ENCODE measurements around the gene GLT6D1. TPM values are rescaled to one million over a fixed set of nuclear protein-coding genes. Genes with fewer than 3 reads are reported as not detected.

The GLT6D1 gene
- total and polyA plus RNA-seq, 2 of the 13 experiments (the other 11 are each of a cell fraction or from before 2014, with no cell fraction given), result not detected

DNA sequence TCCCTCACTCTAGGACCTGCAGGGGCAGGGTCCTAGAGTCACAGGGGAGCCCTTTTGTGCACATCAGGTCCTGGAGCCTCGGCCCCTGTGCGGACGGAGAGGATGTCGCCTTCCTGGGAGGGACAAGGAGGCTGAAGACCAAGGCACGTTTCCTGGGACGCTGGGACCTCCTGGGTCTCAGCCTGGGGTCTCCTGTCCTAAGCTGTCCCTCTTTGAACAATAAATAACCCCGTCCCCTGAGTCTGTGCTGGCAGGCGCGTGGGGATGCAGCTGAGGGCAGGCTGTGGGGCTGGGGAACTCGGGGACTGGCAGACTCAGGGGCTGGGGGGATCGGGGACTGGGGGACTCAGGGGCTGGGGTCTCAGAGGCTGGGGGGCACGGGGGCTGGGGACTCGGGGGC, 46.7 kb downstream of the GLT6D1 start (continued):
- TF ChIP-seq, protein P1, sequence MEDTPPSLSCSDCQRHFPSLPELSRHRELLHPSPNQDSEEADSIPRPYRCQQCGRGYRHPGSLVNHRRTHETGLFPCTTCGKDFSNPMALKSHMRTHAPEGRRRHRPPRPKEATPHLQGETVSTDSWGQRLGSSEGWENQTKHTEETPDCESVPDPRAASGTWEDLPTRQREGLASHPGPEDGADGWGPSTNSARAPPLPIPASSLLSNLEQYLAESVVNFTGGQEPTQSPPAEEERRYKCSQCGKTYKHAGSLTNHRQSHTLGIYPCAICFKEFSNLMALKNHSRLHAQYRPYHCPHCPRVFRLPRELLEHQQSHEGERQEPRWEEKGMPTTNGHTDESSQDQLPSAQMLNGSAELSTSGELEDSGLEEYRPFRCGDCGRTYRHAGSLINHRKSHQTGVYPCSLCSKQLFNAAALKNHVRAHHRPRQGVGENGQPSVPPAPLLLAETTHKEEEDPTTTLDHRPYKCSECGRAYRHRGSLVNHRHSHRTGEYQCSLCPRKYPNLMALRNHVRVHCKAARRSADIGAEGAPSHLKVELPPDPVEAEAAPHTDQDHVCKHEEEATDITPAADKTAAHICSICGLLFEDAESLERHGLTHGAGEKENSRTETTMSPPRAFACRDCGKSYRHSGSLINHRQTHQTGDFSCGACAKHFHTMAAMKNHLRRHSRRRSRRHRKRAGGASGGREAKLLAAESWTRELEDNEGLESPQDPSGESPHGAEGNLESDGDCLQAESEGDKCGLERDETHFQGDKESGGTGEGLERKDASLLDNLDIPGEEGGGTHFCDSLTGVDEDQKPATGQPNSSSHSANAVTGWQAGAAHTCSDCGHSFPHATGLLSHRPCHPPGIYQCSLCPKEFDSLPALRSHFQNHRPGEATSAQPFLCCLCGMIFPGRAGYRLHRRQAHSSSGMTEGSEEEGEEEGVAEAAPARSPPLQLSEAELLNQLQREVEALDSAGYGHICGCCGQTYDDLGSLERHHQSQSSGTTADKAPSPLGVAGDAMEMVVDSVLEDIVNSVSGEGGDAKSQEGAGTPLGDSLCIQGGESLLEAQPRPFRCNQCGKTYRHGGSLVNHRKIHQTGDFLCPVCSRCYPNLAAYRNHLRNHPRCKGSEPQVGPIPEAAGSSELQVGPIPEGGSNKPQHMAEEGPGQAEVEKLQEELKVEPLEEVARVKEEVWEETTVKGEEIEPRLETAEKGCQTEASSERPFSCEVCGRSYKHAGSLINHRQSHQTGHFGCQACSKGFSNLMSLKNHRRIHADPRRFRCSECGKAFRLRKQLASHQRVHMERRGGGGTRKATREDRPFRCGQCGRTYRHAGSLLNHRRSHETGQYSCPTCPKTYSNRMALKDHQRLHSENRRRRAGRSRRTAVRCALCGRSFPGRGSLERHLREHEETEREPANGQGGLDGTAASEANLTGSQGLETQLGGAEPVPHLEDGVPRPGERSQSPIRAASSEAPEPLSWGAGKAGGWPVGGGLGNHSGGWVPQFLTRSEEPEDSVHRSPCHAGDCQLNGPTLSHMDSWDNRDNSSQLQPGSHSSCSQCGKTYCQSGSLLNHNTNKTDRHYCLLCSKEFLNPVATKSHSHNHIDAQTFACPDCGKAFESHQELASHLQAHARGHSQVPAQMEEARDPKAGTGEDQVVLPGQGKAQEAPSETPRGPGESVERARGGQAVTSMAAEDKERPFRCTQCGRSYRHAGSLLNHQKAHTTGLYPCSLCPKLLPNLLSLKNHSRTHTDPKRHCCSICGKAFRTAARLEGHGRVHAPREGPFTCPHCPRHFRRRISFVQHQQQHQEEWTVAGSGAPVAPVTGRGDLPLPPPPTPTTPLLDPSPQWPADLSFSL (CRISPR knock-in tag; IDR thresholded peaks at IDR 0.05), result no peak
- no peak for TF ChIP-seq ISX (CRISPR knock-in tag; conservative IDR thresholded peaks at IDR 0.05)
- TF ChIP-seq MIER2 (CRISPR knock-in tag; IDR thresholded peaks at IDR 0.05), result no peak
- TF ChIP-seq, protein P2, sequence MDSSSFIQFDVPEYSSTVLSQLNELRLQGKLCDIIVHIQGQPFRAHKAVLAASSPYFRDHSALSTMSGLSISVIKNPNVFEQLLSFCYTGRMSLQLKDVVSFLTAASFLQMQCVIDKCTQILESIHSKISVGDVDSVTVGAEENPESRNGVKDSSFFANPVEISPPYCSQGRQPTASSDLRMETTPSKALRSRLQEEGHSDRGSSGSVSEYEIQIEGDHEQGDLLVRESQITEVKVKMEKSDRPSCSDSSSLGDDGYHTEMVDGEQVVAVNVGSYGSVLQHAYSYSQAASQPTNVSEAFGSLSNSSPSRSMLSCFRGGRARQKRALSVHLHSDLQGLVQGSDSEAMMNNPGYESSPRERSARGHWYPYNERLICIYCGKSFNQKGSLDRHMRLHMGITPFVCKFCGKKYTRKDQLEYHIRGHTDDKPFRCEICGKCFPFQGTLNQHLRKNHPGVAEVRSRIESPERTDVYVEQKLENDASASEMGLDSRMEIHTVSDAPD (CRISPR knock-in tag; IDR thresholded peaks at IDR 0.05), result no peak

DNA sequence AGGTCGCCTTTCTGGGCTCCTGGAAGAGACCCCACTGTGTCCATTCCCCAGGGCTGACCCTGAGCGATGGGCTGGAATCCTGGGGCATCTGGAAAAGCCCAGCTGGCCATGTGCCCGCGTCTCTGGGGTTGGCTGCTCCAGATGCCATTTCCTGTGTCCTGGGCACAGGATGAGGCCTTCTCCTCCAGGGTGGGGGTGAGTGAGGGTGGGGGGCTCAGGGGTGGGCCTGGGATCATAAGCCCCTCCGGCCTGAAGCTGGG, 47.1 kb downstream of the GLT6D1 start:
- whole genome bisulfite sequencing (ENCODE audit: low lambda C conversion rate), result no CpG with 5 or more reads among the region's 5 CpGs
- Histone ChIP-seq H3K27ac (ENCODE audit: extremely low read length, insufficient read depth, low read length) (no peak overlapping the region), H3K27me3 (ENCODE audit: control insufficient read depth in 1 of 2, insufficient read depth in 2 of 2, low read length in 2 of 2) (peaks cover 4 to 17% of the 10 kb centered on the region in 2 experiments; a peak in 4 of 5 replicates), H4K20me1 (ENCODE audit: insufficient read depth, low read length) (no peaks in the 10 kb centered on the region), H3K9ac (ENCODE audit: insufficient read depth, low read depth, low read length) (no peak overlapping the region), H3K4me3 (replicated peaks in 1 of 3; ENCODE audit: insufficient read depth in 1 of 3, low read depth in 2 of 3, low read length in 3 of 3) (no peak overlapping the region), H3K9me3 (ENCODE audit: low read length) (no peaks in the 10 kb centered on the region), H2AFZ (ENCODE audit: low read length) (no peak overlapping the region), H3K4me1 (ENCODE audit: insufficient read depth, low read length) (no peaks in the 10 kb centered on the region), H3K79me2 (ENCODE audit: insufficient read depth, low read length) (no peaks in the 10 kb centered on the region), H3K36me3 (replicated peaks in 1 of 2; ENCODE audit: control insufficient read depth in 1 of 2, insufficient read depth in 2 of 2, low read length in 2 of 2) (no peaks in the 10 kb centered on the region), H3K4me2 (ENCODE audit: low read depth, low read length) (no peak overlapping the region)
- intact Hi-C loops (cut with micrococcal nuclease; ENCODE audit: unreplicated experiment) (no loop called here), in situ Hi-C loops (cut with HindIII; ENCODE audit: extremely low pct_ligation_motif_present, low pct_unique_long_range_greater_than_20kb) (no loop called here)
- DNase-seq (ENCODE audit: low spot score), result no peak
- ChIA-PET POLR2A (no interaction called here), CTCF (ENCODE audit: low intra/inter-chr PET ratio, low total read pairs) (no interaction called here)
- FAIRE-seq, result no peak
- no TSS peak for BruUV-seq (replicated peaks)
- ATAC-seq, result no peak
- TF ChIP-seq NFATC3 (CRISPR knock-in tag; IDR thresholded peaks at IDR 0.05) (no peak), KLF13 (CRISPR knock-in tag; IDR thresholded peaks at IDR 0.05) (no peak), ZNF296 (CRISPR knock-in tag; conservative IDR thresholded peaks at IDR 0.05) (no peak), AGO2 (optimal IDR thresholded peaks at IDR 0.05; ENCODE audit: low read depth, low read length) (no peak), ZNF225 (CRISPR knock-in tag; IDR thresholded peaks at IDR 0.05) (no peak), ZNF354B (CRISPR knock-in tag; IDR thresholded peaks at IDR 0.05) (no peak), SATB2 (CRISPR knock-in tag; IDR thresholded peaks at IDR 0.05) (no peak), ZNF260 (CRISPR knock-in tag; IDR thresholded peaks at IDR 0.05; ENCODE audit: borderline replicate concordance, low read depth) (no peak), ZNF333 (CRISPR knock-in tag; IDR thresholded peaks at IDR 0.05; ENCODE audit: borderline replicate concordance) (no peak)
- TF ChIP-seq, protein P3, sequence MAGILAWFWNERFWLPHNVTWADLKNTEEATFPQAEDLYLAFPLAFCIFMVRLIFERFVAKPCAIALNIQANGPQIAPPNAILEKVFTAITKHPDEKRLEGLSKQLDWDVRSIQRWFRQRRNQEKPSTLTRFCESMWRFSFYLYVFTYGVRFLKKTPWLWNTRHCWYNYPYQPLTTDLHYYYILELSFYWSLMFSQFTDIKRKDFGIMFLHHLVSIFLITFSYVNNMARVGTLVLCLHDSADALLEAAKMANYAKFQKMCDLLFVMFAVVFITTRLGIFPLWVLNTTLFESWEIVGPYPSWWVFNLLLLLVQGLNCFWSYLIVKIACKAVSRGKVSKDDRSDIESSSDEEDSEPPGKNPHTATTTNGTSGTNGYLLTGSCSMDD (CRISPR knock-in tag; IDR thresholded peaks at IDR 0.05), result no peak
- TF ChIP-seq, protein P4, sequence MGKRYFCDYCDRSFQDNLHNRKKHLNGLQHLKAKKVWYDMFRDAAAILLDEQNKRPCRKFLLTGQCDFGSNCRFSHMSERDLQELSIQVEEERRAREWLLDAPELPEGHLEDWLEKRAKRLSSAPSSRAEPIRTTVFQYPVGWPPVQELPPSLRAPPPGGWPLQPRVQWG (CRISPR knock-in tag; IDR thresholded peaks at IDR 0.05; ENCODE audit: borderline replicate concordance, low read depth), result no peak
